Neuronal stem cell (in vitro differentiated cells): ENCODE results near the gene FAM83B.

Experiments
- DNase-seq: peaks from one replicate; pipeline ENCODE4 v3.0.0-alpha.2; 2013; ENCODE audit warnings: low spot score
- H2AFZ ChIP-seq: one replicate; pipeline ENCODE4 v1.6.1; 2013; ENCODE audit warnings: mild to moderate bottlenecking, low read length, inconsistent platforms
- H2AK5ac ChIP-seq: 2 replicates; pipeline ENCODE4 v1.6.1; 2013; ENCODE audit warnings: low read depth, mild to moderate bottlenecking, inconsistent platforms, low read length, moderate library complexity, mixed read lengths
- H2BK120ac ChIP-seq: 2 replicates; pipeline ENCODE4 v1.6.1; 2013; ENCODE audit warnings: low read depth, mild to moderate bottlenecking, inconsistent platforms, low read length, moderate library complexity, mixed read lengths
- H2BK12ac ChIP-seq: one replicate; pipeline ENCODE4 v1.6.1; 2013; ENCODE audit warnings: low read length, inconsistent platforms
- H2BK15ac ChIP-seq: 2 replicates; pipeline ENCODE4 v1.6.1; 2013; ENCODE audit warnings: mild to moderate bottlenecking, low read length, inconsistent platforms, mixed read lengths
- H2BK5ac ChIP-seq: one replicate; pipeline ENCODE4 v1.6.1; 2013; ENCODE audit warnings: inconsistent platforms, mild to moderate bottlenecking, low read length, moderate library complexity
- H3K14ac ChIP-seq: one replicate; pipeline ENCODE4 v1.6.1; 2013; ENCODE audit warnings: low read length, inconsistent platforms
- H3K18ac ChIP-seq: 2 replicates; pipeline ENCODE4 v1.6.1; 2013; ENCODE audit warnings: low read length, inconsistent platforms
- H3K23ac ChIP-seq: 2 replicates; pipeline ENCODE4 v1.6.1; 2013; ENCODE audit warnings: low read depth, mild to moderate bottlenecking, mixed read lengths, low read length, inconsistent platforms; ENCODE audit not compliant: poor library complexity
- H3K27ac ChIP-seq: replicated peaks from 3 replicates; pipeline ENCODE4 v1.5.1; 2013; ENCODE audit warnings: low read length, inconsistent platforms
- H3K27me3 ChIP-seq, 3 experiments: 2 replicates each; pipeline ENCODE4 v1.6.1; 2013; ENCODE audit warnings: low read length in 3 of 3, mild to moderate bottlenecking in 2 of 3, inconsistent platforms in 1 of 3, low read depth in 1 of 3, mixed read lengths in 1 of 3, moderate library complexity in 1 of 3; ENCODE audit not compliant: control insufficient read depth in 3 of 3, insufficient read depth in 3 of 3
- H3K36me3 ChIP-seq, 2 donors: replicated peaks in 1 of 2; 2 replicates each; pipeline ENCODE4 v1.6.1; 2013; ENCODE audit warnings: low read length in 2 of 2; ENCODE audit not compliant: control insufficient read depth in 2 of 2, insufficient read depth in 2 of 2
- H3K4ac ChIP-seq: 2 replicates; pipeline ENCODE4 v1.6.1; 2013; ENCODE audit warnings: inconsistent platforms, mild to moderate bottlenecking, low read length, moderate library complexity
- H3K4me1 ChIP-seq, 2 donors: 1 replicate in 1 of 2; 2 replicates in 1 of 2; pipeline ENCODE4 v1.6.1; 2013; ENCODE audit warnings: low read length in 2 of 2, low read depth in 1 of 2; ENCODE audit not compliant: control insufficient read depth in 2 of 2, insufficient read depth in 1 of 2
- H3K4me2 ChIP-seq: one replicate; pipeline ENCODE4 v1.6.1; 2013; ENCODE audit warnings: mild to moderate bottlenecking, low read length, inconsistent platforms; ENCODE audit not compliant: insufficient read depth, poor library complexity, severe bottlenecking
- H3K4me3 ChIP-seq, 2 donors: 2 replicates each; pipeline ENCODE4 v1.5.1; 2013; ENCODE audit warnings: low read length in 2 of 2, mild to moderate bottlenecking in 2 of 2, inconsistent platforms in 1 of 2, moderate library complexity in 1 of 2
- H3K79me1 ChIP-seq: one replicate; pipeline ENCODE4 v1.6.1; 2013; ENCODE audit warnings: low read depth, mild to moderate bottlenecking, inconsistent platforms, low read length, moderate library complexity
- H3K9ac ChIP-seq: one replicate; pipeline ENCODE4 v1.6.1; 2013; ENCODE audit warnings: mild to moderate bottlenecking, low read depth, low read length, inconsistent platforms; ENCODE audit not compliant: poor library complexity
- H3K9me3 ChIP-seq, 2 donors: replicated peaks in 1 of 2; 2 replicates each; pipeline versions ENCODE3 to v1.6.1; 2013; ENCODE audit warnings: low read length in 2 of 2, mild to moderate bottlenecking in 2 of 2, inconsistent platforms in 1 of 2, low read depth in 1 of 2, mixed read lengths in 1 of 2, moderate library complexity in 1 of 2; ENCODE audit not compliant: control insufficient read depth in 2 of 2, insufficient read depth in 1 of 2
- H4K8ac ChIP-seq: one replicate; pipeline ENCODE4 v1.6.1; 2013; ENCODE audit warnings: low read depth, mild to moderate bottlenecking, inconsistent platforms, low read length, moderate library complexity
- H4K91ac ChIP-seq: one replicate; pipeline ENCODE4 v1.6.1; 2013; ENCODE audit warnings: low read length, low read depth, mild to moderate bottlenecking, inconsistent platforms; ENCODE audit not compliant: poor library complexity
- WGBS, 2 donors: extraction: QIAGEN DNeasy Blood & Tissue Kit; methylation state at CpG; one replicate each; pipeline ENCODE4 v1.1.7; 2013; ENCODE audit warnings: missing lambda C conversion rate in 2 of 2, mixed read lengths in 1 of 2; ENCODE audit not compliant: insufficient read length in 2 of 2, insufficient replicate concordance in 1 of 2; ENCODE audit errors: extremely low coverage in 2 of 2; 5-methylcytosine and 5-hydroxymethylcytosine counted together

Gene FAM83B

DNA sequence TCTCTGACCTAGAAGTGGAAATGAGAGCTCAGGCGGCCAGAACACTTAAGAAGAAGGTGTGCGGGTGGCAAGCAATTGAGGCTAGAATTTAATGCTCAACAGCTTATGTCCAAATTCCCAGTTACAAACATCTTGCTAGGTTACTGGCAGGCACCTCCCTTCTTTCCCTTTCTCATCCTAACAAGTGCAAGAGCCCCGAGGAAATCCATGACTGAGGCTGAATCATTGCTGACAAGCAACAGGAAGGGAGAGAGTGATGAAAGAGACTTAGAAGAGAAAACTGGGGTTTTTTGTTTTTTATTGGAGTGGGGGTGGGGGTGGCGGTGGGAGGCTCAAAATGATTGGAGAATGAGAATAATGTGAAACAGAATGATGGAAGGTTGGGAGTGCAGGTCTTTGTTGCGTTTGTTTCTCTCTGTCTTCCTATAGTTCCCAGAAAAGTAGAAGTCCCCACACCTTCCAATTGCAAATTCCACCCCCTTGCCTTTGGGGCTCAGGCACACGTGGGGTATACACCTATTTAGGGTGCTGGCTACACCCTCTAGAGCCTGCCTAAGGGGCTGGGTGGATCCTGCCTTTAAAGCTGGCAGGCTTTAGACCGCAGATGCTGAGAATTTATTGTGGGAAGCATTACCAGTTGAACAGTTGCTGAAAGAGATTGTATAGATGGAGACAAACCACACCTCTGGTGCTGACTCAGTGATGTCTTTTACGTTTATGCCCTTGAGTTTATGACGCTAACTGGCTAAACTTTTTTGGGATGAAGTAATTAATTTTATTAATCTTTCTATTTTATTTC, 1.4 kb downstream of the FAM83B start:
- Histone ChIP-seq H3K27me3 (peaks cover 0 to 60% (median 7%) of the 10 kb centered on the region in 3 experiments), H3K14ac (no peak overlapping the region), H2AK5ac (no peak overlapping the region), H3K23ac (no peak overlapping the region), H3K27ac (no peak overlapping the region), H3K4ac (no peak overlapping the region), H3K79me1 (no peaks in the 10 kb centered on the region), H3K18ac (no peak overlapping the region), H3K9me3 (no peaks in the 10 kb centered on the region), H3K9ac (no peak overlapping the region), H2BK12ac (no peak overlapping the region), H4K8ac (no peak overlapping the region), H3K36me3 (no peaks in the 10 kb centered on the region), H3K4me1 (peaks cover 0 to 2% of the 10 kb centered on the region in 2 donors), H2BK120ac (no peak overlapping the region), H4K91ac (no peak overlapping the region), H3K4me3 (no peak overlapping the region), H2AFZ (no peak overlapping the region), H2BK5ac (no peak overlapping the region), H3K4me2 (no peak overlapping the region), H2BK15ac (no peak overlapping the region)
- no CpG with 5 or more reads among the region's 9 CpGs for WGBS, 2 donors
- no peak for DNase-seq

DNA sequence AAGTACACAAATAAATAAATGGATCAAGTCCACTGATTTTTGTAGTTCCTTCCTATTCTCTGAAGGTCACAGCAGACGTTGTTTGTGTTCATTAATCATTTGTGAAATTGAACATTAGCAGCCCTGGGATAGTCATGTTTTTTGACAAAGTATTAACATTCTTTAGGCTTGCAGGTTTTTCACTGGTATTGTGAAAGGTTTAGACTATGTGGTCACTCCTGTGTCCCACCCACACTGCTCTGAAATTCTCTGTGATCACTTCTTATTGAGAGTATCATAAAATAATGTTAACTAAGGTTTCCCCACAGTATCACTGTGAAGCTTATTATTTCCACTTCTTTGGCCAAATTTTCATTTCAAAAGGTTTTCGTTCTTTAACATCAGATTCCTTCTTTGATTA, 3.5 kb downstream of the FAM83B start:
- no CpG with 5 or more reads among the region's 2 CpGs for WGBS, 2 donors
- Histone ChIP-seq H3K4ac (no peak overlapping the region), H2BK12ac (no peak overlapping the region), H3K9me3 (no peaks in the 10 kb centered on the region), H3K4me2 (no peak overlapping the region), H3K27me3 (peaks cover 0 to 46% (median 7%) of the 10 kb centered on the region in 3 experiments), H3K36me3 (no peaks in the 10 kb centered on the region), H3K4me1 (peaks cover 0 to 2% of the 10 kb centered on the region in 2 donors), H3K9ac (no peak overlapping the region), H2BK5ac (no peak overlapping the region), H3K14ac (no peak overlapping the region), H3K4me3 (no peak overlapping the region), H4K91ac (no peak overlapping the region), H3K79me1 (no peaks in the 10 kb centered on the region), H3K23ac (no peak overlapping the region), H2BK15ac (no peak overlapping the region), H3K27ac (no peak overlapping the region), H3K18ac (no peak overlapping the region), H2BK120ac (no peak overlapping the region), H2AK5ac (no peak overlapping the region), H2AFZ (no peak overlapping the region), H4K8ac (no peak overlapping the region)
- no peak for DNase-seq

DNA sequence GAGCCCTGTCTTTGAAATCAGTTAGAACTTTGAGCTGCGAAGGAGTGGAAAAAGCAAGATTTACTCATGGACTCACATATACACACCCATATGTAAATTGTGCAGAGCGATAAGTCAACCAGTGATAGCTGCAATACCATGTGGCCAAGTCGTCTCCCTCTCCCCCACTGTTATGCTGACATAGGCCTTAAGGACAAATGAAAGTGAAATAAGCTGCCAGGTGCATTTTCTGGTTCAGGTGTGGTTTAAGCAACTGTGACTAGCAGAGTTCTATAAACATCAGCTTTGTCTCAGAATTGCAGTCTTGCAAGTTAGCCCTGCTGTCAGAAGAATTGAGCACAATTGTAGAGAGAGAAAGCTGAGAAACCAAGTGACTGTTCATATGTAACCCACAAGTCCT, 9.6 kb downstream of the FAM83B start:
- H3K4me2 ChIP-seq, result no peak overlapping the region
- H3K9me3 ChIP-seq, result no peaks in the 10 kb centered on the region
- H2BK5ac ChIP-seq, result no peak overlapping the region
- no peak overlapping the region for H3K9ac ChIP-seq
- H3K23ac ChIP-seq, result no peak overlapping the region
- no peaks in the 10 kb centered on the region for H3K4me1 ChIP-seq
- no peak overlapping the region for H2BK12ac ChIP-seq
- H3K18ac ChIP-seq, result no peak overlapping the region
- H4K91ac ChIP-seq, result no peak overlapping the region
- no peak overlapping the region for H3K4me3 ChIP-seq
- no peak overlapping the region for H2BK120ac ChIP-seq
- no peak overlapping the region for H3K14ac ChIP-seq
- H2AK5ac ChIP-seq, result no peak overlapping the region
- no peak overlapping the region for H4K8ac ChIP-seq
- no CpG with 5 or more reads among the region's 3 CpGs for WGBS, 2 donors
- no peak overlapping the region for H2BK15ac ChIP-seq
- H3K27ac ChIP-seq, result no peak overlapping the region
- H3K79me1 ChIP-seq, result no peaks in the 10 kb centered on the region
- no peaks in the 10 kb centered on the region for H3K27me3 ChIP-seq
- no peak overlapping the region for H3K4ac ChIP-seq
- DNase-seq, result no peak
- H2AFZ ChIP-seq, result no peak overlapping the region
- H3K36me3 ChIP-seq, result no peaks in the 10 kb centered on the region

DNA sequence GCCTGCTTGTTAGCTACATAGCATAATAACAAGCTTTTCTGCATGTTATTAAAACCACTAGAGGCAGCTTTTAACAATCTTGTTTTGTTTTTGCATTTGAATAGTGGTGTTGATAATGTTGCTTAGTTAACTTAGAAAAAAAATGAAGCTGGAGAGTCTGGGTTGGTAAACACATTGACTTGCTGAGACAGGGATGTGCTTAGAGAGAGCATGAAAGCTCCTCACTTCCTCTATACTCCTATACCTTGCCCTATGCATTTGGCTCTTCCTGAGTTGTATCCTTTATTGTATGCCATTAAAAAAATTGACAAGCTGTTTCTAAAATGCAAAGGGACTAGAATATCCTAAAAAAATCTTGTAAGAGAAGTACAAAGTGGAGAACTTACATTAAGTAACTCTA, 13.6 kb downstream of the FAM83B start:
- Histone ChIP-seq H3K18ac (no peak overlapping the region), H3K4me2 (no peak overlapping the region), H2BK15ac (no peak overlapping the region), H2AFZ (no peak overlapping the region), H4K91ac (no peak overlapping the region), H3K27me3 (no peaks in the 10 kb centered on the region), H3K4me3 (no peak overlapping the region), H3K14ac (no peak overlapping the region), H3K23ac (no peak overlapping the region), H3K9me3 (no peaks in the 10 kb centered on the region), H3K27ac (no peak overlapping the region), H3K9ac (no peak overlapping the region), H3K79me1 (no peaks in the 10 kb centered on the region), H3K36me3 (no peaks in the 10 kb centered on the region), H2AK5ac (no peak overlapping the region), H2BK120ac (no peak overlapping the region), H2BK12ac (no peak overlapping the region), H4K8ac (no peak overlapping the region), H3K4me1 (peaks cover 0 to 2% of the 10 kb centered on the region in 2 donors), H3K4ac (no peak overlapping the region), H2BK5ac (no peak overlapping the region)
- no peak for DNase-seq
